ENCODE data around the gene GMPR2.

- TF ChIP-seq CTCF (IDR thresholded peaks at IDR 0.05) (no peak), POLR2A (IDR thresholded peaks at IDR 0.05) (no peak), POLR2AphosphoS5 (IDR thresholded peaks at IDR 0.05) (no peak), EP300 (IDR thresholded peaks at IDR 0.05) (no peak)
Observed at GRCh38 chr14:24236689-24237462, 4.1 kb downstream of the GMPR2 start.

Data from stomach (tissue), 4 donors.